Embryonic facial prominence (tissue), 1 donor: ENCODE measurements around the gene RBM20.

Source experiments
- DNase-seq: peaks from one replicate; pipeline ENCODE4 v3.0.0-alpha.2; 2016; ENCODE audit errors: extremely low spot score

Gene RBM20

GRCh38 chr10:110834629-110835301, 190.6 kb downstream of the RBM20 start:
- DNase-seq, result peak; percentile 76

DNA sequence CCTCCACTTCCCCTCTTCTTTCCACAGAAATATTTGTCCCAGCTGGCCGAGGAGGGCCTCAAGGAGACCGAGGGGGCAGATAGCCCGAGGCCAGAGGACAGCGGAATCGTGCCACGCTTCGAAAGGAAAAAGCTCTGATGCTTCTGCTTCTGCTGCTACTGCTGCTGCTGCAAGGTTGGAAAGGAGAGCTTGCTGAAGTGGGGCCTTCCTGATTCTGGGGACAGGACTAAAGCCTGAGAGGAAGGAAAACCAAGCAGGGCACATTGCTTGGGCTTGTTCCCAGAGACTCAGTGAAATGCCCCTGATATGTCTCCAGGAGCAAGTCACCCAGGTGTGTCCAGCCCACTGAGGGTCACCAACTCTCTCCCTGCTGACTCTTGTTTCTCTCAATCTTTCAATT, 191.7 kb downstream of the RBM20 start:
- DNase-seq, result no peak

DNA sequence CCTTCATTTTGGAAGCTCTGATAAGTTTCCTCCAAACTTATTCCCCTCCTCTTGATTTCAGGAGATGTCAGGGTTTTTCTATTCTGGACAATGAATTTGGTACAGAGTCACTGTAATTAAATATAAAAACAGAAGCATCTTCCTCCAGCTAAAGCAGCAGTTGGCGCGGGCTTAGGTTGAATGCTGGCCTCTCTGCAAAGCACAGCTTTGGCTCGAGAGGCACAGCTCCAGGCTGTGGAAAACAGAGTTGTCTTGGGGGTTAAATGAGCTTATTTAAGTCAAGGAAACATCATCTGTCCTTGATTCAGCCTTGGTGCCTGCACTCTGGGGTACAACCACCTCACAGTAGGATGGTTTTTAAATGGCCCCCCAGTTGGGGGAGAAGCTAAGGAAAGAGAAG, 192.6 kb downstream of the RBM20 start:
- no peak for DNase-seq

DNA sequence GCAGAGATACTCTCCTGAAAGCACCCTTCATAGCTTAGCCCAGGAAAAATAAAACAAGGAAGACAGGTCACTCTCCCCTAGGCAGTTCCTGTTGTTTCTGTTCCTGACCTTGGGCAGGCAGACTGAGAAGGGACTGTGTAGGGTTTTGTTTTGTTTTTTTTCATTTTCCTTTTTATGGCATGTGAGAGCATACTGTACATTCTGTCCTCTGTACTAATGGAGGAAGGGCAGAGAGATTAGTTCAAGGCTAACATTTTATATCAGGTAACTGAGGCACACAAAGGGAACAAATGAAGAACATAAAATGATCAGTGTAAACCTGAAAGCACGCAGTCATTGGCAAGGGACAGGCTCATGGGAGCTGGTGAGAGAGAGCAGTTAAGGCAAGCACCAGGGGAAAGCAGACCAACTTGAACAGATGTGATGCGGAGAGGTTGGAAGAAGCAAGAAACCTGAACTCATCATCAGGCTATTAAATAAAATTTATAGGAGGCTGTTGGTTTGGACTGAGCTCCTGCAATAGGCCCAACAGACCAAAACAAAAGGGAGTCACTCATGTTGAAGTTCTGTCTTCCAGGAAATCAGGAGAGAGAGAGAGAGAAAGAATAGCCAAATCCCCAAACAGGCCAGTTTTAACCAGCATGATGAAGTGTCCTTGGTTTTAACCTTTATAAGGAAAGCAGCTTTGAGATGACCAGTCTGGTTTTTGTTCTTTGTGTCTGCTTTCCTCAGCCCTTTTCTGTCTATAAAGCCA, 193.5 kb downstream of the RBM20 start:
- no peak for DNase-seq

DNA sequence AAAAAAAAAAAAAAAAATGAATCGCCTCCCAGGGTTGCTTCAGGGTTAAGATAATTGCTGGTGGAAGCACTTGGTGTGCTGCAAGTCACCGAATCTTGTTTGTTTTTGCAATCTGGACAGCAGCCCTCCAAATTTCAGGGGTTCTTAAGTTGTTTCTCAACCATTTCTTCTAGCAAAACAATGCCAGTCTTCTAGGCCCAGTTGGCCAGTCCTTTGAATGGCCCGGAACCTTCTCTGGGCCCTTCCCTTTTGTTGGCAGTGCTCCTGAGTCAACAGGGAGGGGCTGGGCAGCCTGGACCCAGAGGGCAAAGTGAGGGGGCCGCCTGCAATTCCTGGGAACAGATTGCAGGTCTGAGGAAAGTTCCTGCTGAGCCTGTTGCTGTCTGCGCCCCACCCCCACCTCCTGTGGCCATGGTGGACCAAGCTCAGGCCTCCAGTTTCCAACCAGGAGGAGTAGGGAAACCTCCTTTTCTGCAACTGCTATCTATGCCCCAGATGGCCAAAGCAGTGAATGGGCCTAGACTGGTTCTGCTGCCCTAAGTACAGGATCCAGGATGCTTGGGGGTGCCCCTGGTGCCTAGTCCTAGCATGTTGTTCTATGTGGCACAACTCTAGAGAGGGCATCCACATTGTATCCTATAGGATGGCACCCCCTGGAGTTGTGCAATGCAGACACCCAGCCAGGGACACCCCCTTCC, 196.2 kb downstream of the RBM20 start:
- DNase-seq, result no peak

- no peak for DNase-seq
Measured at GRCh38 chr10:110840923-110841428, 196.8 kb downstream of the RBM20 start.

- no peak for DNase-seq
Measured at GRCh38 chr10:110841767-110842267, 197.7 kb downstream of the RBM20 start.

DNA sequence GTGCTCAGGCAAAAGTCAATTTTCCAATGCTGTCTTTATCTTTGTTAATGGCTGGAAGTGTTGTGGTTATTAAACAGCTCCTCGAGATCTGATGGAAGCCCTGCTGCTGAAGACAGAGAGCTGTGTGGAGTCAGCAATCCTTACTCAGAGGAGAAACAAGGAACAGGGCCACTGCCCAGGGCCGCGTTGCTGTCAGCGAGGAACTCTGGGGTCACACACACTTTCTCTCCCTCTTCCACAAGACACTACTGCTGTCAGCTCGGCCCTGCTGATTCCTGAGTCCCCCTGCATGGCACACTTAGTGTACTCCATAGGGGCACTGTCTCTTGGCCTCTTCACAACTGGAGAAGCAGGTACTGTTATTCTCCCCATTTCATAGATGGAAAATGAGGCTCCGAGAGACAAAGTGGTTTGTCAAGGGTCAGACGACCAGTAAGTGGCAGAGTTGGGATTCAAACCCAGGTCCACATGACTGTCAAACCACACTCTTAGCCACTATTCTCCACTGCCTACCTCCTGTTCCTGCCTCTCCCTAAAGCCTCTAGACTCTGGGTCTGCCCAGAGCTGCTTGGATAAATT, 198.3 kb downstream of the RBM20 start:
- no peak for DNase-seq

- DNase-seq, result no peak
Measured at GRCh38 chr10:110843031-110843430, 198.9 kb downstream of the RBM20 start.

GRCh38 chr10:110843796-110844616, 199.9 kb downstream of the RBM20 start:
- no peak for DNase-seq

- no peak for DNase-seq
Measured at GRCh38 chr10:110844617-110844881, 200.4 kb downstream of the RBM20 start.

DNA sequence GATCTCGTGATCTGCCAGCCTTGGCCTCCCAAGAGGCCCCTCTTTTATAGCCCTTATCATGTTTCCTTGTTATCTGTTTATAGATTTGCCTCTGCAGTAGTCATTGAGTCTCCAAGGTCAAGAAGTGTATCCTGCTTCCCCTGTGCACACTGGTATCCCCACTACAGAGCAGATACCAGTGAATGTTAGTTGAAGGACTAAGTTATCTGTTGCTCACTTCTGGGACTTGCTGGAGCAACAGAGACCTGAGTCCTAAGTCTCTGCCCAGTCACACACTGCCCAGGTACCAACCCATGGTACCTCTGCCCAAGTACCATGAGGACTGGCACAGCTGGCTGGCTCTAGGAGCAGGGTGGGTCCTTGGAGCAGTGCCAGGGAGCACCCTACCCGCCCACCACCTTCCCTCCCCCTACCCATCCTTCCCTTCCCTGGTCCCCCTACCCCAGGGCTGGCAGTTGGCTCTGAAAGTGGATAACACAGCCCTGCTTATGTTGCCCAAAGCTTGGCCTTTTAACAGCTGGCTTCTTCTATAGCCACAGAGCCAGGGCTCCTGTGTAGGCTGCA, 201.1 kb downstream of the RBM20 start:
- no peak for DNase-seq

GRCh38 chr10:110845756-110846620, 201.9 kb downstream of the RBM20 start:
- DNase-seq, result no peak

DNA sequence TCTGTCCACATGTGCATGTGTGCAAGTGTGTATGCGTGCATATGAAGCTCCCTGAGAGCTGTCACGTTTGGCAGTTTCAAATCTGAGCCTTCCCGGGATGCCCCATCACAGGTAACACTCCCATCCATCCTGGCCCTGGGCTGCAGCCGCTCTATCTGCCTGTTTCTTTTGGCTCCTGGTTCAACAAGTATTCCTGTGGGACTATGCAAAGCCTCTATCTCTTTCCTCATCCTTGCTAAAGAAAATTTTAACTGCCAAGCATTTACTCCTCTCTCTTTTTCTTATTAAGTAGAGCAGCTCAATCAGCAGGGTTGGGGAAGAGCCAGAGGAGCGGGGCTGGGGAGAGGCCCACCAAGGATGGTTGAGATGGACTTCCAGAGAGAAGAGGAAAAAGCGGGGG, 203.2 kb downstream of the RBM20 start:
- DNase-seq, result no peak

DNA sequence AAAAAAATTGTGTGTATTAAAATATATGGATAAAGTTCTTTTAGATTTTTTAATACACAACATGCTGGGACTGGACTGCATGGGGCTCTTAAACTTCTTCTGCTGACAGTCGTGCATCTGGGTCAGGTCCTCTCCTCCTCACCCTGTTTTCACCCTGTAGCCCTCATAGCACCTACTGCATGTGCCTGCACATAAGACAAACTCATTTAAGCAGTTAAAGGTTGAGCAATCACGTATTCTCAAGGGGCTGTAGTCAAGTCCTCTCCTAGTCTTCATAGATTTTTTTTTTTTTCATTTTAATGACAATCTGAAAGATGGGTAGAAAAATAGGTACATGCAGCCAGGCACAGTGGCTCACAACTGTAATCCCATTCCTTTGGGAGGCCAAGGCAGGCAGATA, 204.0 kb downstream of the RBM20 start:
- DNase-seq, result no peak

DNA sequence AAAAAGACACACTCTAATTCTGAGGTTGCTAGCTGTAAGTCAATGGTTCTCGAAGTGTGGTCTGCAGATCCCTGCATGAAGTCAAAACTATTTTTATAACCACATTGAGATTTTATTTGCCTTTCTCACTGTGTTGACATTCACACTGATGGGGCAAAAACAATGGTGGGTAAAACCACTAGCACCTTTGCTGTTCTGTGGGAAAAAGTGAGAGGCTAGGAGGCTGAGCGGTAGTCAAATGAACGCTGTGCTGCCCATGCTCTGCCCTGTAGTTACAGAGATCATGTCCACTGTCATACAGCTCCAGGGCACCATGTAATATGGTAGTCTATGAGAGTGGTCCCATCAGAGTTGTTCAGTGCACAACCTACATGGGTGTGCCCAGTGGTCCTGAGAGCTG, 206.0 kb downstream of the RBM20 start:
- DNase-seq, result no peak

GRCh38 chr10:110851020-110851612, 207.0 kb downstream of the RBM20 start:
- DNase-seq, result no peak

DNA sequence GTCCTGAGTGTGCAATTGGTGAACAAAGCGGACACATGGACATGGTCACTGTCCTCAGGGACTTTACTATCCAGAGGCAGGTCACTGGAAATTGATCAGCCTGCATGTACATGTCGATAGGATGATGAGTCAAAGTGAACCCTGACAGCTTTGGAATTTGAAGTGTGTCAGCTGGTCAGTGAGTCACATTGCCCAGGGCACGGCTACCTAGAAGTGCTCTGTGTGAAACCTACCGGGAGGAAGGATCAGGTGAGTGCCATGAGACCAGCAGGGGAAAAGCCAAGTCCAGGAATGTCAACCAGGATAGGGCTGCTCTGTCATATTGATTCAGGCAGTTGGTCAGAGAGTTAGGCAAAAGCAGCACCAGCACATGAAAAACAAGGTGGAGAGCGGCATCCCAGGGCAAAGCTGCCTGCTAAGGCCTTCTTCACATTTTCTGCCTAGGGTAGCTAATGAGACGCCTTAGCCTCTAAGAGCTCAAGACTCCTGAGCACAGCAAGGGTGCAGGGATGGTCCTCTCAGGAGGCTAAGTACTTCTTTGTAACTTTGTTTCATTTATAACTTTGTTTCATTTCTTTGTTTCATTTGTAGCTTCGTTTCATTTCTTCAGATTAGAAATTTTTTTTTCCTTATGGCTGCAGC, 208.2 kb downstream of the RBM20 start:
- no peak for DNase-seq

GRCh38 chr10:110852947-110853346, 208.8 kb downstream of the RBM20 start:
- DNase-seq, result no peak
